ENCODE data around the gene RDH12.
A peak's percentile ranks its signal among the peaks of the same experiment; 100 is the strongest.

Gene RDH12

GRCh38 chr14:67673451-67673850 lies 28.2 kb upstream of the RDH12 start:
- no peak for DNase-seq (ENCODE audit: extremely low read depth, low read depth)
- TF ChIP-seq CTCF (IDR thresholded peaks at IDR 0.05; ENCODE audit: low read depth, low read length, missing control alignments): no peak

GRCh38 chr14:67674139-67674479 lies 27.6 kb upstream of the RDH12 start:
- TF ChIP-seq CTCF (IDR thresholded peaks at IDR 0.05; ENCODE audit: low read depth, low read length, missing control alignments): peak; percentile 9
- H3K4me3 ChIP-seq (replicated peaks; ENCODE audit: low read depth, low read length): peak overlapping the region; percentile 75
- DNase-seq (ENCODE audit: extremely low read depth, low read depth): no peak

More at GRCh38 chr14:67673451-67673850, 28.2 kb upstream of the RDH12 start:
- H3K4me3 ChIP-seq (replicated peaks; ENCODE audit: low read depth, low read length): peak overlapping the region; percentile 75

- TF ChIP-seq CTCF (IDR thresholded peaks at IDR 0.05; ENCODE audit: low read depth, low read length, missing control alignments): no peak
- DNase-seq (ENCODE audit: extremely low read depth, low read depth): no peak
- peak within 1 kb of the TSS; percentile 75 for H3K4me3 ChIP-seq (replicated peaks; ENCODE audit: low read depth, low read length)
These were observed 27.0 kb upstream of the RDH12 start, which contains the start of gene VTI1B for GRCh38 chr14:67674480-67675218. TSS of gene VTI1B (minus strand) at chr14:67674632. CDS start at chr14:67674489, 143 bp downstream.

GRCh38 chr14:67675219-67675582 lies 26.5 kb upstream of the RDH12 start:
- H3K4me3 ChIP-seq (replicated peaks; ENCODE audit: low read depth, low read length): peak overlapping the region; percentile 75
- TF ChIP-seq CTCF (IDR thresholded peaks at IDR 0.05; ENCODE audit: low read depth, low read length, missing control alignments): no peak
- no peak for DNase-seq (ENCODE audit: extremely low read depth, low read depth)

GRCh38 chr14:67679006-67679405 lies 22.7 kb upstream of the RDH12 start:
- H3K4me3 ChIP-seq (replicated peaks; ENCODE audit: low read depth, low read length): no peak overlapping the region
- no peak for DNase-seq (ENCODE audit: extremely low read depth, low read depth)
- TF ChIP-seq CTCF (IDR thresholded peaks at IDR 0.05; ENCODE audit: low read depth, low read length, missing control alignments): no peak

- no peak overlapping the region for H3K4me3 ChIP-seq (replicated peaks; ENCODE audit: low read depth, low read length)
- TF ChIP-seq CTCF (IDR thresholded peaks at IDR 0.05; ENCODE audit: low read depth, low read length, missing control alignments): no peak
- no peak for DNase-seq (ENCODE audit: extremely low read depth, low read depth)
These were observed 21.5 kb upstream of the RDH12 start for GRCh38 chr14:67680121-67680602.
